Inflammatory macrophage treated with lipopolysaccharide for 4 hours (primary cell): Measurements from ENCODE around the gene ACOXL.

Experiments used
- DNase-seq: peaks from one replicate; pipeline ENCODE4 v3.0.0-alpha.2; 2020

The ACOXL gene

GRCh38 chr2:110720547-110720946 is 11.8 kb upstream of the ACOXL start:
- no peak for DNase-seq

GRCh38 chr2:110724820-110725219 is 7.6 kb upstream of the ACOXL start:
- no peak for DNase-seq

GRCh38 chr2:110725370-110725769 is 7.0 kb upstream of the ACOXL start:
- DNase-seq: no peak

GRCh38 chr2:110725859-110726258 is 6.5 kb upstream of the ACOXL start:
- no peak for DNase-seq

GRCh38 chr2:110726285-110726684 is 6.1 kb upstream of the ACOXL start:
- DNase-seq: no peak

GRCh38 chr2:110727923-110728322 is 4.5 kb upstream of the ACOXL start:
- no peak for DNase-seq

- DNase-seq: no peak
These were observed 3.3 kb upstream of the ACOXL start for GRCh38 chr2:110729106-110729505.

- no peak for DNase-seq
These were observed 1.3 kb upstream of the ACOXL start for GRCh38 chr2:110731064-110731463.

GRCh38 chr2:110735366-110735765 is 3.0 kb downstream of the ACOXL start:
- no peak for DNase-seq

GRCh38 chr2:110737783-110738182 is 5.4 kb downstream of the ACOXL start:
- DNase-seq: no peak

- DNase-seq: no peak
These were observed 8.5 kb downstream of the ACOXL start for GRCh38 chr2:110740747-110741349.

GRCh38 chr2:110741491-110741980 is 9.2 kb downstream of the ACOXL start:
- no peak for DNase-seq

GRCh38 chr2:110742412-110742811 is 10.0 kb downstream of the ACOXL start:
- DNase-seq: no peak

GRCh38 chr2:110743600-110743999 is 11.2 kb downstream of the ACOXL start:
- DNase-seq: no peak

- no peak for DNase-seq
These were observed 12.1 kb downstream of the ACOXL start for GRCh38 chr2:110744429-110744828.

- DNase-seq: no peak
These were observed 12.7 kb downstream of the ACOXL start for GRCh38 chr2:110745048-110745447.

- DNase-seq: no peak
These were observed 14.5 kb downstream of the ACOXL start for GRCh38 chr2:110746586-110747521.

GRCh38 chr2:110747522-110748488 is 15.4 kb downstream of the ACOXL start:
- no peak for DNase-seq

- no peak for DNase-seq
These were observed 16.1 kb downstream of the ACOXL start for GRCh38 chr2:110748489-110748867.

GRCh38 chr2:110751642-110752041 is 19.3 kb downstream of the ACOXL start:
- no peak for DNase-seq

GRCh38 chr2:110752871-110753270 is 20.5 kb downstream of the ACOXL start:
- DNase-seq: no peak

- DNase-seq: peak; percentile 32
These were observed 23.2 kb downstream of the ACOXL start for GRCh38 chr2:110755491-110756078.

GRCh38 chr2:110759411-110759810 is 27.0 kb downstream of the ACOXL start:
- no peak for DNase-seq
